ENCODE results near the gene MTMR3. TPM values are rescaled to one million over a fixed set of nuclear protein-coding genes. Genes with fewer than 3 reads are reported as not detected.

Gene MTMR3
- total RNA-seq, 2 experiments from 2014 or later: 17.6 to 22.2 TPM

GRCh38 chr22:29901354-29901753 lies 18.4 kb downstream of the MTMR3 start:
- Histone ChIP-seq H3K9me3 (ENCODE audit: low read length) (no peaks in the 10 kb centered on the region), H2AFZ (ENCODE audit: low read length) (no peak overlapping the region), H4K20me1 (ENCODE audit: insufficient read depth, low read length) (0 out of 2 replicates have a peak, but pooled peaks cover 7% of the 10 kb centered on the region), H3K9me2 (ENCODE audit: insufficient read depth, low read length) (no peaks in the 10 kb centered on the region), H3K36me3 (ENCODE audit: insufficient read depth, low read length) (no peaks in the 10 kb centered on the region), H3K4me2 (ENCODE audit: low read length) (no peak overlapping the region), H3K79me2 (ENCODE audit: insufficient read depth, low read depth, low read length) (no peaks in the 10 kb centered on the region), H3K27ac (ENCODE audit: low read depth, low read length, poor library complexity, severe bottlenecking) (no peak overlapping the region), H3K4me1 (ENCODE audit: insufficient read depth, low read length, poor library complexity, severe bottlenecking) (no peaks in the 10 kb centered on the region), H3K4me3 (ENCODE audit: low read depth, low read length, poor library complexity, severe bottlenecking) (no peak overlapping the region)
- no peak for DNase-seq (ENCODE audit: low spot score)
- ChIA-PET POLR2A (no interaction called here), CTCF (ENCODE audit: unreplicated experiment) (no interaction called here)
- no peak for TF ChIP-seq EZH2phosphoT487 (IDR thresholded peaks at IDR 0.05; ENCODE audit: borderline replicate concordance, low read depth, low read length)
- TF ChIP-seq CTCF (conservative IDR thresholded peaks at IDR 0.05; ENCODE audit: low read length): no peak
- intact Hi-C loops (cut with micrococcal nuclease; ENCODE audit: unreplicated experiment): no loop called here
- no TSS peak for BruUV-seq (replicated peaks)

GRCh38 chr22:29903371-29903770 lies 20.4 kb downstream of the MTMR3 start:
- ChIA-PET CTCF (ENCODE audit: unreplicated experiment) (no interaction called here), POLR2A (interaction anchor here (1.1 kb wide), 1 partner anchor 14 kb away, joined by 4 read pairs; no protein-coding TSS in a partner anchor)
- Histone ChIP-seq H3K4me2 (ENCODE audit: low read length) (no peak overlapping the region), H3K36me3 (ENCODE audit: insufficient read depth, low read length) (no peaks in the 10 kb centered on the region), H2AFZ (ENCODE audit: low read length) (no peak overlapping the region), H3K9me2 (ENCODE audit: insufficient read depth, low read length) (no peaks in the 10 kb centered on the region), H4K20me1 (ENCODE audit: insufficient read depth, low read length) (0 out of 2 replicates have a peak, but pooled peaks cover 7% of the 10 kb centered on the region), H3K9me3 (ENCODE audit: low read length) (no peaks in the 10 kb centered on the region), H3K27ac (ENCODE audit: low read depth, low read length, poor library complexity, severe bottlenecking) (no peak overlapping the region), H3K4me1 (ENCODE audit: insufficient read depth, low read length, poor library complexity, severe bottlenecking) (no peaks in the 10 kb centered on the region), H3K79me2 (ENCODE audit: insufficient read depth, low read depth, low read length) (no peaks in the 10 kb centered on the region), H3K4me3 (ENCODE audit: low read depth, low read length, poor library complexity, severe bottlenecking) (no peak overlapping the region)
- DNase-seq (ENCODE audit: low spot score): no peak
- no TSS peak for BruUV-seq (replicated peaks)
- TF ChIP-seq CTCF (conservative IDR thresholded peaks at IDR 0.05; ENCODE audit: low read length) (no peak), EZH2phosphoT487 (IDR thresholded peaks at IDR 0.05; ENCODE audit: borderline replicate concordance, low read depth, low read length) (no peak)
- intact Hi-C loops (cut with micrococcal nuclease; ENCODE audit: unreplicated experiment): no loop called here

GRCh38 chr22:29904020-29904419 lies 21.0 kb downstream of the MTMR3 start:
- ChIA-PET POLR2A (interaction anchor here (1.1 to 1.9 kb wide), 2 partner anchors 13 to 30 kb away, joined by 4 read pairs; no protein-coding TSS in a partner anchor), CTCF (ENCODE audit: unreplicated experiment) (no interaction called here)
- intact Hi-C loops (cut with micrococcal nuclease; ENCODE audit: unreplicated experiment): no loop called here
- BruUV-seq (replicated peaks): no TSS peak
- Histone ChIP-seq H3K4me1 (ENCODE audit: insufficient read depth, low read length, poor library complexity, severe bottlenecking) (no peaks in the 10 kb centered on the region), H3K4me2 (ENCODE audit: low read length) (no peak overlapping the region), H3K9me3 (ENCODE audit: low read length) (no peaks in the 10 kb centered on the region), H3K79me2 (ENCODE audit: insufficient read depth, low read depth, low read length) (no peaks in the 10 kb centered on the region), H2AFZ (ENCODE audit: low read length) (no peak overlapping the region), H4K20me1 (ENCODE audit: insufficient read depth, low read length) (0 out of 2 replicates have a peak, but pooled peaks cover 7% of the 10 kb centered on the region), H3K36me3 (ENCODE audit: insufficient read depth, low read length) (no peaks in the 10 kb centered on the region), H3K9me2 (ENCODE audit: insufficient read depth, low read length) (no peaks in the 10 kb centered on the region), H3K4me3 (ENCODE audit: low read depth, low read length, poor library complexity, severe bottlenecking) (no peak overlapping the region), H3K27ac (ENCODE audit: low read depth, low read length, poor library complexity, severe bottlenecking) (no peak overlapping the region)
- DNase-seq (ENCODE audit: low spot score): no peak
- TF ChIP-seq EZH2phosphoT487 (IDR thresholded peaks at IDR 0.05; ENCODE audit: borderline replicate concordance, low read depth, low read length) (no peak), CTCF (conservative IDR thresholded peaks at IDR 0.05; ENCODE audit: low read length) (no peak)

All from OCI-LY7 (cell line).